Measurements from ENCODE around the gene TMEM52.

DNA sequence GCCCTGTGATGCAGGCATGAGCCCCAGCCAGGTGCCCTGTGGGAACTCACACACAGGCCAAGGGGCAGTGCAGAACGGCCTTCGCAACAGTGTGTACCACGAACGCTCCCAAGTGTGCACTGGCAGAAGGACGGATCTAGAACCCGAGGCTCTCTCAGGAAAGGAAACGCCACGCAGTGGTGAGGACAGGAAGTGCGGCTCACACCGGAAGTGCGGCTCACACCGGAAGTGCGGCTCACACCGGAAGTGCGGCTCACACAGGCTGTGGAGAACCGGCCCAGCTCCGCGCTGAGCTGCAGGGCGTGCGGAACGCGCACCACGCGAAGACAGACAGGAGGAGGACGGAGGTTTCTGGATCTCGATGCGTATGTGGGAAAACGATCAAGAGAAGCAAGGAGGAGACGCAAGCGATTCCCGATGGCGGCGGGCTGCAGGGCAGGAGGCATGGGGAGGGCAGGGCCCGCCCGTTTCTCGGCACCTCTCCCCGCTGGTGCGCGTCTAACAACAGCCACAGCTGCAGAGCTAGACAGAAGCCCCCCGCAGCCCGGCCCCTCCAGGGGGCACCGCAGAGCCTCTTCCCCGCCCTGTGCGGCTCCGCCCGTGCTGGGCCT, 35.9 kb upstream of the TMEM52 start:
- TF ChIP-seq, protein P1, sequence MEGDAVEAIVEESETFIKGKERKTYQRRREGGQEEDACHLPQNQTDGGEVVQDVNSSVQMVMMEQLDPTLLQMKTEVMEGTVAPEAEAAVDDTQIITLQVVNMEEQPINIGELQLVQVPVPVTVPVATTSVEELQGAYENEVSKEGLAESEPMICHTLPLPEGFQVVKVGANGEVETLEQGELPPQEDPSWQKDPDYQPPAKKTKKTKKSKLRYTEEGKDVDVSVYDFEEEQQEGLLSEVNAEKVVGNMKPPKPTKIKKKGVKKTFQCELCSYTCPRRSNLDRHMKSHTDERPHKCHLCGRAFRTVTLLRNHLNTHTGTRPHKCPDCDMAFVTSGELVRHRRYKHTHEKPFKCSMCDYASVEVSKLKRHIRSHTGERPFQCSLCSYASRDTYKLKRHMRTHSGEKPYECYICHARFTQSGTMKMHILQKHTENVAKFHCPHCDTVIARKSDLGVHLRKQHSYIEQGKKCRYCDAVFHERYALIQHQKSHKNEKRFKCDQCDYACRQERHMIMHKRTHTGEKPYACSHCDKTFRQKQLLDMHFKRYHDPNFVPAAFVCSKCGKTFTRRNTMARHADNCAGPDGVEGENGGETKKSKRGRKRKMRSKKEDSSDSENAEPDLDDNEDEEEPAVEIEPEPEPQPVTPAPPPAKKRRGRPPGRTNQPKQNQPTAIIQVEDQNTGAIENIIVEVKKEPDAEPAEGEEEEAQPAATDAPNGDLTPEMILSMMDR (conservative IDR thresholded peaks at IDR 0.05; ENCODE audit: low read depth, low read length), result no peak
- no peak for TF ChIP-seq EZH2 (IDR thresholded peaks at IDR 0.05; ENCODE audit: borderline replicate concordance, low read depth, low read length, poor library complexity, severe bottlenecking)

Data from A673 (cell line).